CD14-positive monocyte (primary cell): ENCODE results near the gene FAM20C. TPM values are rescaled to one million over a fixed set of nuclear protein-coding genes. Genes with fewer than 3 reads are reported as not detected.

Source experiments
- DNase-seq, 3 donors: peaks; one replicate each; pipeline ENCODE4 v3.0.0-alpha.2; 2011 to 2022
- H2AFZ ChIP-seq: 2 replicates; pipeline ENCODE4 v1.6.0; 2012; ENCODE audit warnings: mild to moderate bottlenecking, low read depth, low read length, inconsistent platforms; ENCODE audit not compliant: insufficient read depth, poor library complexity, severe bottlenecking
- H3K27ac ChIP-seq, 2 donors: 1 replicate in 1 of 2; 2 replicates in 1 of 2; pipeline ENCODE4 v1.5.1; 2012 to 2013; ENCODE audit warnings: low read length in 2 of 2, control low read depth in 1 of 2, inconsistent platforms in 1 of 2, low read depth in 1 of 2, mild to moderate bottlenecking in 1 of 2
- H3K27me3 ChIP-seq, 2 donors: one replicate each; pipeline versions ENCODE4 v1.6.0 to v1.6.1; 2011 to 2013; ENCODE audit warnings: low read length in 2 of 2; ENCODE audit not compliant: control insufficient read depth in 2 of 2, insufficient read depth in 2 of 2
- H3K36me3 ChIP-seq, 2 donors: replicated peaks in 1 of 2; 1 replicate in 1 of 2; 2 replicates in 1 of 2; pipeline versions ENCODE4 v1.5.1 to v1.6.1; 2012 to 2013; ENCODE audit warnings: low read length in 2 of 2, control low read depth in 1 of 2, inconsistent platforms in 1 of 2, mild to moderate bottlenecking in 1 of 2; ENCODE audit not compliant: insufficient read depth in 2 of 2, control insufficient read depth in 1 of 2
- H3K4me1 ChIP-seq, 2 donors: 1 replicate in 1 of 2; 2 replicates in 1 of 2; pipeline versions ENCODE4 v1.5.1 to v1.6.1; 2012 to 2013; ENCODE audit warnings: low read length in 2 of 2, control low read depth in 1 of 2, inconsistent platforms in 1 of 2, mild to moderate bottlenecking in 1 of 2, moderate library complexity in 1 of 2; ENCODE audit not compliant: insufficient read depth in 2 of 2, control insufficient read depth in 1 of 2
- H3K4me2 ChIP-seq: replicated peaks from 2 replicates; pipeline ENCODE3; 2012; ENCODE audit warnings: low read length, moderate library complexity, mild to moderate bottlenecking; ENCODE audit not compliant: poor library complexity, severe bottlenecking; ENCODE audit errors: extremely low read depth
- H3K4me3 ChIP-seq, 3 experiments: fragments of 200-600 bp in 1 of 3; sonication (generic) in 1 of 3; replicated peaks in 1 of 3; 1 replicate in 2 of 3; 2 replicates in 1 of 3; pipeline ENCODE4 v1.5.1; 2011 to 2013; ENCODE audit warnings: low read length in 3 of 3, mild to moderate bottlenecking in 3 of 3, control low read depth in 2 of 3, low read depth in 2 of 3, inconsistent platforms in 1 of 3, moderate library complexity in 1 of 3
- H3K79me2 ChIP-seq: 2 replicates; pipeline ENCODE4 v1.6.0; 2012; ENCODE audit warnings: mild to moderate bottlenecking, control low read depth, inconsistent platforms, low read length, moderate library complexity; ENCODE audit not compliant: insufficient read depth
- H3K9ac ChIP-seq: 2 replicates; pipeline ENCODE4 v1.6.0; 2017; ENCODE audit warnings: low read length, mild to moderate bottlenecking; ENCODE audit not compliant: insufficient read depth, poor library complexity, severe bottlenecking
- H3K9me3 ChIP-seq, 2 donors: replicated peaks in 1 of 2; 1 replicate in 1 of 2; 2 replicates in 1 of 2; pipeline versions ENCODE4 v1.5.1 to v1.6.1; 2012 to 2013; ENCODE audit warnings: low read length in 2 of 2, control low read depth in 1 of 2; ENCODE audit not compliant: control insufficient read depth in 1 of 2, insufficient read depth in 1 of 2
- H4K20me1 ChIP-seq: 2 replicates; pipeline ENCODE4 v1.6.0; 2012; ENCODE audit warnings: mild to moderate bottlenecking, low read length, control low read depth, moderate library complexity; ENCODE audit not compliant: insufficient read depth
- H3K27ac Mint-ChIP-seq, 7 donors: one replicate each; pipeline ENCODE4 v1.8.0; 2020; ENCODE audit warnings: mild to moderate bottlenecking in 7 of 7, mixed read lengths in 7 of 7, moderate library complexity in 6 of 7, inconsistent platforms in 2 of 7
- H3K27me3 Mint-ChIP-seq, 3 donors: one replicate each; pipeline ENCODE4 v1.8.0; 2021 to 2022; ENCODE audit warnings: low read depth in 3 of 3, mild to moderate bottlenecking in 3 of 3, mixed read lengths in 3 of 3, moderate library complexity in 3 of 3, inconsistent platforms in 1 of 3
- H3K36me3 Mint-ChIP-seq, 2 donors: one replicate each; pipeline ENCODE4 v1.8.0; 2020; ENCODE audit warnings: mixed read lengths in 2 of 2, inconsistent platforms in 1 of 2, mild to moderate bottlenecking in 1 of 2
- H3K4me1 Mint-ChIP-seq: one replicate; pipeline ENCODE4 v1.8.0; 2020; ENCODE audit warnings: mild to moderate bottlenecking, mixed read lengths
- H3K4me3 Mint-ChIP-seq, 2 donors: one replicate each; pipeline ENCODE4 v1.8.0; 2020; ENCODE audit warnings: mild to moderate bottlenecking in 2 of 2, mixed read lengths in 2 of 2, moderate library complexity in 1 of 2
- H3K9me3 Mint-ChIP-seq, 7 donors: one replicate each; pipeline ENCODE4 v1.8.0; 2020 to 2022; ENCODE audit warnings: mixed read lengths in 7 of 7, mild to moderate bottlenecking in 6 of 7, moderate library complexity in 6 of 7, inconsistent platforms in 2 of 7
- WGBS: methylation state at CpG from one replicate; pipeline ENCODE4 v1.1.5; 2013; ENCODE audit warnings: missing lambda C conversion rate; ENCODE audit not compliant: insufficient coverage; 5-methylcytosine and 5-hydroxymethylcytosine counted together
- intact Hi-C, 2 donors: fragments of 100-400 bp; cut with micrococcal nuclease; formaldehyde crosslinking; loops; one replicate each; pipeline versions ENCODE4 v1.15.0 to v1.15.1; 2023
- polyA plus RNA-seq, 3 donors: library from polyadenylated mRNA; depleted of rRNA in 1 of 3; unstranded in 2 of 3; stranded (reverse) in 1 of 3; fragments of 300-500 nt in 2 of 3; fragments of >200 nt in 1 of 3; fragmentation: Illumina TruSeq in 2 of 3; gene quantifications; 1 replicate in 2 of 3; 2 replicates in 1 of 3; pipeline ENCODE4 v1.2.3, GENCODE V29; 2012 to 2021
- TF ChIP-seq, protein P1 (sequence below): fragments of 200-600 bp; IDR thresholded peaks from one replicate; pipeline ENCODE4 v1.8.0; 2022; ENCODE audit warnings: antibody characterized with exemption, mild to moderate bottlenecking

Gene FAM20C
- polyA plus RNA-seq, 3 donors: 1.2 to 32.2 (median 1.5) TPM

DNA sequence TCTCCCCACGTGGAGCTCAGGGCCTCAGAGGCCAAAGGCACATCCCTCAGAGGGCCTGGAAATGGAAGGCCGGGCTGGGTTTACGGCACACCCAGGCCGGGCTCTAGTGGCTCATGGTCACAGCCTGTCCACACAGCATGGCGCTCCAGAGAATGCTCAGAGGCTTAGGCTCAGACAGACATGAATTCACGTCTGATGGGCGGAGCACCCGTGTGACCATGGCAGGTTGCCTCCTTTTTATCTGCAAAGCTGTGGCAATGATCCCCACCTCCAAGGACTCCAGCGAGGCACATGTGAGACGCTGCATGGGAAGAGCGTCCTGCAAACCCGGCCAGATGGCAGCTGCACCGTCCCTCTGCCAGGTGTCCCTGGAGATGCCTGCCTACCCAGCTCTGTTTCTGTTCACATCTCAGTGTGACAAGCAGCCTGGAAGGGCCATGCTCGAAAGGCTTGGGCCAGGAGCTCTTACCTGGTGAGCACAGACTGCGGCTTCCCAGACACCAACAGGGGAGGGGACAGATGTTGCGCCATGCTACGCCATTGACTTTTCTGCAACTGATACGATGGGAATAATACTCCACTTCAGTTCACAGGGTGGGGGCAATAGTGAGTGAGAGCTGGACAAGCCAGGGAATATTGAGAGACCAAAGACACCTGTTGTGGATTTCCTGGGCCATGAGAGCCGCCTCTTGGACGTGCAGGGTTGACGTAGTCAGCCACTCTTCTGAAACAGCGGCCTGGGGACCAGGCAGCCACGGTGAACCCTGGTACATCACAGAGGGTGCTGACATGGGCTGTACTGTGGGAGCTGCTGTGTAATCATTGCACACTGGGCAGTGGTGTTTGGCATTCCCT, 34.4 kb upstream of the FAM20C start:
- WGBS: 91% methylated on average over 22 of the region's 23 CpGs
- H4K20me1 ChIP-seq: no peaks in the 10 kb centered on the region
- intact Hi-C loops: no loop called here
- Mint-ChIP-seq H3K27me3 (peaks cover 2 to 4% (median 3%) of the 10 kb centered on the region in 3 donors), H3K9me3 (peaks cover 0 to 9% (median 0%) of the 10 kb centered on the region in 7 donors), H3K27ac (peak overlapping the region in 1 of 7 donors; percentile 45), H3K4me3 (no peak overlapping the region), H3K4me1 (peaks cover 7% of the 10 kb centered on the region), H3K36me3 (peaks cover 11 to 26% of the 10 kb centered on the region in 2 donors)
- peaks cover 4% of the 10 kb centered on the region for H3K79me2 ChIP-seq
- peak overlapping the region in 1 of 2 donors; percentile 4 for H3K27ac ChIP-seq
- no peaks in the 10 kb centered on the region for H3K4me1 ChIP-seq
- H3K9me3 ChIP-seq: peaks cover 0 to 5% of the 10 kb centered on the region in 2 donors
- no peak overlapping the region for H3K4me3 ChIP-seq
- no peak overlapping the region for H3K4me2 ChIP-seq
- peaks cover 13 to 20% of the 10 kb centered on the region in 2 donors for H3K36me3 ChIP-seq
- no peak for DNase-seq
- no peak overlapping the region for H2AFZ ChIP-seq
- H3K9ac ChIP-seq: no peak overlapping the region
- H3K27me3 ChIP-seq: no peaks in the 10 kb centered on the region
- TF ChIP-seq, protein P1, sequence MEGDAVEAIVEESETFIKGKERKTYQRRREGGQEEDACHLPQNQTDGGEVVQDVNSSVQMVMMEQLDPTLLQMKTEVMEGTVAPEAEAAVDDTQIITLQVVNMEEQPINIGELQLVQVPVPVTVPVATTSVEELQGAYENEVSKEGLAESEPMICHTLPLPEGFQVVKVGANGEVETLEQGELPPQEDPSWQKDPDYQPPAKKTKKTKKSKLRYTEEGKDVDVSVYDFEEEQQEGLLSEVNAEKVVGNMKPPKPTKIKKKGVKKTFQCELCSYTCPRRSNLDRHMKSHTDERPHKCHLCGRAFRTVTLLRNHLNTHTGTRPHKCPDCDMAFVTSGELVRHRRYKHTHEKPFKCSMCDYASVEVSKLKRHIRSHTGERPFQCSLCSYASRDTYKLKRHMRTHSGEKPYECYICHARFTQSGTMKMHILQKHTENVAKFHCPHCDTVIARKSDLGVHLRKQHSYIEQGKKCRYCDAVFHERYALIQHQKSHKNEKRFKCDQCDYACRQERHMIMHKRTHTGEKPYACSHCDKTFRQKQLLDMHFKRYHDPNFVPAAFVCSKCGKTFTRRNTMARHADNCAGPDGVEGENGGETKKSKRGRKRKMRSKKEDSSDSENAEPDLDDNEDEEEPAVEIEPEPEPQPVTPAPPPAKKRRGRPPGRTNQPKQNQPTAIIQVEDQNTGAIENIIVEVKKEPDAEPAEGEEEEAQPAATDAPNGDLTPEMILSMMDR: no peak

DNA sequence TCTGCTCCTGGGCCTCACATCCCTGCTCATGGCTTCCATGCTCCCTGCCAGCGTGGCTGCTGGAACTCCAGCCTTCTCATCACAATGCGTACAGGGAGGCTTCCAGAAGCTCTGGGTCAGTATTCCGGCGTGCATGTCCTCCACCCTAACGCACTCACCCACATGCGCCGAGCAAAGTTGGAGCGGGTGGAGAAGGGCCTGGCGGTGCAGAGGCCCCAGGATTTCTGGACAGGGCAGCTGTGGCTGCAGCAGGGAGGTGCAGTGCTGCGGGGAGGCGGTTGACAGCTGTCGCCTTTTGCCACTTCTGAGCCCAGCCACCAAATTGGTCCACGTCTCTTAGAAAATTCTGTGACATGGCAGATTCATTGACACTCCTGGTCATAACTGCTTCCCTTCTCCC, 33.6 kb upstream of the FAM20C start:
- TF ChIP-seq, protein P1: no peak
- H4K20me1 ChIP-seq: no peaks in the 10 kb centered on the region
- peaks cover 8 to 14% of the 10 kb centered on the region in 2 donors for H3K36me3 ChIP-seq
- H3K4me3 ChIP-seq: no peak overlapping the region
- H3K4me2 ChIP-seq: no peak overlapping the region
- H3K4me1 ChIP-seq: no peaks in the 10 kb centered on the region
- intact Hi-C loops: no loop called here
- DNase-seq: no peak
- Mint-ChIP-seq H3K27me3 (peaks cover 2 to 12% (median 3%) of the 10 kb centered on the region in 3 donors), H3K9me3 (peaks cover 0 to 9% (median 0%) of the 10 kb centered on the region in 7 donors), H3K27ac (no peak overlapping the region), H3K36me3 (peaks cover 8 to 18% of the 10 kb centered on the region in 2 donors), H3K4me1 (peaks cover 11% of the 10 kb centered on the region), H3K4me3 (no peak overlapping the region)
- no peaks in the 10 kb centered on the region for H3K27me3 ChIP-seq
- no peak overlapping the region for H3K9ac ChIP-seq
- H3K79me2 ChIP-seq: no peaks in the 10 kb centered on the region
- peaks cover 0 to 5% of the 10 kb centered on the region in 2 donors for H3K9me3 ChIP-seq
- H3K27ac ChIP-seq: no peak overlapping the region
- H2AFZ ChIP-seq: no peak overlapping the region
- 96% methylated on average over 12 of the region's 13 CpGs for WGBS
